ENCODE measurements around the gene PIN1.
"Not testable (repeated sequence)": the region's sequence is repeated elsewhere in the genome, so short reads cannot be mapped to it uniquely, and the experiment has no call there.

Gene PIN1

DNA sequence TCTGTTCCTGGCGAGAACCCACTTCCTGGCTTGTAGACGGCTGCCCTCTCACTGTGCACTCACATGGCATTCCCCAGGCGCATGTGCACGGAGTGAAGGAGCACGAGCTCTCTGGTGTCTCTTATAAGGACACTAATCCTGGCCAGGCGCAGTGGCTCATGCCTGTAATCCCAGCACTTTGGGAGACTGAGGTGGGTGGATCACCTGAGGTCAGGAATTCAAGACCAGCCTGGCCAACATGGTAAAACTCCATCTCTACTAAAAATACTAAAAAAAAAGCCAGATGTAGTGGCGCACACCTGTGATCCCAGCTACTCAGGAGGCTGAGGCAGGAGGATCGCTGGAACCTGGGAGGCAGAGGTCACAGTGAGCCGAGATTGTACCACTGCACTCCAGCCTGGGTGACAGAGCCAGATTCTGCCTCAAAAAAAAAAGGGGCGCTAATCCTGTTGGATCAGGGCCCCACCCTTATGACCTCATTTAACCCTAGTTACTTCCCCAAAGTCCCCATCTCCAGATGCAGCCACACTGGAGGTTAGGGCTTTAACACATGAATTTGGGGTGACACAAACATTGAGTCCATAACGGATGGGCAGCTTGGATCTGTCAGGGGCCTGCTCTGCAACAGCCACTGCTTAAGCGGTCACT, 8.6 kb downstream of the PIN1 start:
- not testable (repeated sequence) for DNase-seq (ENCODE audit: low read depth); H3K27me3 ChIP-seq (replicated peaks; ENCODE audit: control insufficient read depth, insufficient read depth, low read length); H3K4me3 ChIP-seq (ENCODE audit: low read length); H3K9ac ChIP-seq (ENCODE audit: low read length); H3K9me3 ChIP-seq (ENCODE audit: control insufficient read depth, low read length)
- Histone ChIP-seq H3K36me3 (ENCODE audit: control insufficient read depth, insufficient read depth, low read length, severe bottlenecking) (peaks cover 46% of the 10 kb centered on the region), H3K4me1 (ENCODE audit: control insufficient read depth, insufficient read depth, low read length) (peaks cover 21% of the 10 kb centered on the region)

DNA sequence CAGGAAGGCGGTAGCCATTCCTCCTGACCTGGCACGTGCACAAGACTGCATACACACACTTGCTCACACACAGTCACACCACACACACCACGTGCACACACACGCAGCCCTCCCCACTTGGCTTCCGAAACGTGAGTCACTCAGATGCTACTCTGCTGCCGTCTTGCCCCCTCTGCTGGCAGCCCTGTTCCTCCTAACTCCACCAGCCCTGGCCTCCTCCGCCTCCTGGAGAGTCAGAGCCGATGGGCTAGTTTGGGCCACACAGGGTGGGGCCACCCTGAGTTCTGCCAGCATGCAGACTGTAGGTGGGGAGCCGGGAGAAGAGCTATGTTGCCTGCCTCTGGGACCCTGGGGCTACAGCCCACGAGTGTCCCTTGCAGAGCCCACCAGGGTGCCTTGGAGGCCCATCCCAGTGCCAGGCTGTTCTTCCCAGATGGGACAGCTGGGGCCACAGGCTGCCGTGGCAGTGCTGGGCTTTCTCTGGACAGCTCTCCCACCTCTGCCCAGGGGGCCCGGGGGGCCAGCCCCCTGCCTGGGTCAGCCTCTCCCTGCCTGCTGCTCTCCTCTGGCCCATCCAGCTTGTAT, 12.1 kb downstream of the PIN1 start:
- DNase-seq (ENCODE audit: low read depth): peak; percentile 80
- Histone ChIP-seq H3K4me3 (ENCODE audit: low read length) (no peak overlapping the region), H3K27me3 (replicated peaks; ENCODE audit: control insufficient read depth, insufficient read depth, low read length) (no peaks in the 10 kb centered on the region), H3K9ac (ENCODE audit: low read length) (peak overlapping the region; percentile 61), H3K36me3 (ENCODE audit: control insufficient read depth, insufficient read depth, low read length, severe bottlenecking) (peaks cover 15% of the 10 kb centered on the region), H3K4me1 (ENCODE audit: control insufficient read depth, insufficient read depth, low read length) (peaks cover 16% of the 10 kb centered on the region), H3K9me3 (ENCODE audit: control insufficient read depth, low read length) (no peaks in the 10 kb centered on the region)

DNA sequence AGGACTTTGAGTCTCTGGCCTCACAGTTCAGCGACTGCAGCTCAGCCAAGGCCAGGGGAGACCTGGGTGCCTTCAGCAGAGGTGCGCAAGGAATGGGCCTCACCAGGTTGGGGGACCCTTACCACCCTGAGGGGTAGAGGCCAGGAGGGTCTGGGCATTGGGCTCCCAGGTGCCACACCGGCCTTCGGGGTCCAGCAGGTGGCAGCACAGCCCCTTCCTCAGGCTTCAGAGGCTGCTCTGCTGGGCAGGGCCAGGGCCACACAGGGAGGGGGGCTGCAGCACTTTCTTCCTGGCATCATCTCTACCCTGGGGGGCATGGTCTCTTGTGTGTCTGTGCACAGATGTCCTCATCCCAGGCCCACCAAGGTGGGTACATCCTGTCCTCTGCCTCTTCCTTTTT, 12.9 kb downstream of the PIN1 start:
- no peak overlapping the region for H3K4me3 ChIP-seq (ENCODE audit: low read length)
- peak; percentile 10 for DNase-seq (ENCODE audit: low read depth)
- no peaks in the 10 kb centered on the region for H3K27me3 ChIP-seq (replicated peaks; ENCODE audit: control insufficient read depth, insufficient read depth, low read length)
- H3K4me1 ChIP-seq (ENCODE audit: control insufficient read depth, insufficient read depth, low read length): peaks cover 12% of the 10 kb centered on the region
- H3K9ac ChIP-seq (ENCODE audit: low read length): no peak overlapping the region
- peaks cover 15% of the 10 kb centered on the region for H3K36me3 ChIP-seq (ENCODE audit: control insufficient read depth, insufficient read depth, low read length, severe bottlenecking)
- no peaks in the 10 kb centered on the region for H3K9me3 ChIP-seq (ENCODE audit: control insufficient read depth, low read length)

DNA sequence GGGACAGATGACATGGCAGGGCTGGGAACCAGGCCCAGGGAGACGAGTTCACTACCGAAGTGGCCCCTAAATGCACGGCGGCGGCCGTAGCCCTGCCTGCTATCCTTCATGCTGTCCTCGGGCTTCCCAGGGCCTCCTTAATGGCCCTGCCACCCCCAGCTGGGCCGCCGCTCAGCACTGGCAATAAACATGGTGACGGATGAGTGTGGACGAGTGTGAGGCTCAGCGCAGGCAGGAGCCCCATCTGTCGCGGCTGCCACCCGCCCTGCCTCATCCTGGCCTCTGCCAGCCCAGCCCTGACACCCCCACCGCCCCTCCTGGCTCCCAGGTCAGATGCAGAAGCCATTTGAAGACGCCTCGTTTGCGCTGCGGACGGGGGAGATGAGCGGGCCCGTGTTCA, 13.6 kb downstream of the PIN1 start:
- H3K36me3 ChIP-seq (ENCODE audit: control insufficient read depth, insufficient read depth, low read length, severe bottlenecking): peaks cover 9% of the 10 kb centered on the region
- no peaks in the 10 kb centered on the region for H3K9me3 ChIP-seq (ENCODE audit: control insufficient read depth, low read length)
- peaks cover 16% of the 10 kb centered on the region for H3K4me1 ChIP-seq (ENCODE audit: control insufficient read depth, insufficient read depth, low read length)
- no peak overlapping the region for H3K9ac ChIP-seq (ENCODE audit: low read length)
- no peaks in the 10 kb centered on the region for H3K27me3 ChIP-seq (replicated peaks; ENCODE audit: control insufficient read depth, insufficient read depth, low read length)
- H3K4me3 ChIP-seq (ENCODE audit: low read length): no peak overlapping the region
- no peak for DNase-seq (ENCODE audit: low read depth)

- Histone ChIP-seq H3K9ac (ENCODE audit: low read length) (no peak overlapping the region), H3K4me3 (ENCODE audit: low read length) (no peak overlapping the region), H3K36me3 (ENCODE audit: control insufficient read depth, insufficient read depth, low read length, severe bottlenecking) (peaks cover 3% of the 10 kb centered on the region), H3K4me1 (ENCODE audit: control insufficient read depth, insufficient read depth, low read length) (peaks cover 16% of the 10 kb centered on the region), H3K27me3 (replicated peaks; ENCODE audit: control insufficient read depth, insufficient read depth, low read length) (no peaks in the 10 kb centered on the region), H3K9me3 (ENCODE audit: control insufficient read depth, low read length) (no peaks in the 10 kb centered on the region)
- DNase-seq (ENCODE audit: low read depth): no peak
Observed at GRCh38 chr19:9849791-9850190, 14.7 kb downstream of the PIN1 start.

DNA sequence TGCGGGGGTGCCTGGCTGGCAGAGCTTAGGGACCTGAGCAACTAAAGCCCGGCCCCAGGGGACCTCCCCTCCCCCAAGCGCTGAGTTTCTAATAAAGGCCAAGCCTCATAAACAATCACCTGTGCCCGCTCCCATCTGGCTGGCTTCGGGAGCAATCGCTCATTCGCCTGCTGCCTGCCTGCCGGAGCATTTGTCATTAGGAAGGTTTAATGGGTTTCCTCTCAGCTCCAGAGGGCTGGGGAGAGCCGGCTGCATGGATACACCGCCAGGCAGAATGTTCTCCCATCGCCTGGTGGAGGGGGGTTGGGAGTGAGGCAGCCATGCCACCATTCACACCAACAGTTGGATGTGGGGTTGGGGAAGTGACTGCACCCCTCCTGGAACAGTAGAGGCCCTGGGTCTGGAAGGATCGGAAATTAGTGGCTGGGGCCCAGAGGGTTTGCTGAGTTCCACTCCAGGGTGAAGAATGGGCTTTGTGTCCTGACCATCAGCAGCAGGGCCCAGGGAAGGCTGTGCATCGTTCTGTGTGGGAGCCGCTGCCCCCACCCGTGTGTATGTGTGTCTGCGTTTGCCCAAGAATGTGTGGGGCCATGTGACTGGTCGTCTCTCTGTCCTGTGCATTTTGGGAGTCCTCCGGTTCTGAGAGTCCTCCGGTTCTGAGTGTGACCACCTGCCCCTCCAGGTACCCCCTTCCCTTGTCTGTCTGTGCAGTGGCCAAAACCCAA, 15.3 kb downstream of the PIN1 start:
- no peak overlapping the region for H3K9ac ChIP-seq (ENCODE audit: low read length)
- no peaks in the 10 kb centered on the region for H3K9me3 ChIP-seq (ENCODE audit: control insufficient read depth, low read length)
- no peaks in the 10 kb centered on the region for H3K27me3 ChIP-seq (replicated peaks; ENCODE audit: control insufficient read depth, insufficient read depth, low read length)
- peaks cover 16% of the 10 kb centered on the region for H3K4me1 ChIP-seq (ENCODE audit: control insufficient read depth, insufficient read depth, low read length)
- no peak overlapping the region for H3K4me3 ChIP-seq (ENCODE audit: low read length)
- H3K36me3 ChIP-seq (ENCODE audit: control insufficient read depth, insufficient read depth, low read length, severe bottlenecking): no peaks in the 10 kb centered on the region
- no peak for DNase-seq (ENCODE audit: low read depth)

DNA sequence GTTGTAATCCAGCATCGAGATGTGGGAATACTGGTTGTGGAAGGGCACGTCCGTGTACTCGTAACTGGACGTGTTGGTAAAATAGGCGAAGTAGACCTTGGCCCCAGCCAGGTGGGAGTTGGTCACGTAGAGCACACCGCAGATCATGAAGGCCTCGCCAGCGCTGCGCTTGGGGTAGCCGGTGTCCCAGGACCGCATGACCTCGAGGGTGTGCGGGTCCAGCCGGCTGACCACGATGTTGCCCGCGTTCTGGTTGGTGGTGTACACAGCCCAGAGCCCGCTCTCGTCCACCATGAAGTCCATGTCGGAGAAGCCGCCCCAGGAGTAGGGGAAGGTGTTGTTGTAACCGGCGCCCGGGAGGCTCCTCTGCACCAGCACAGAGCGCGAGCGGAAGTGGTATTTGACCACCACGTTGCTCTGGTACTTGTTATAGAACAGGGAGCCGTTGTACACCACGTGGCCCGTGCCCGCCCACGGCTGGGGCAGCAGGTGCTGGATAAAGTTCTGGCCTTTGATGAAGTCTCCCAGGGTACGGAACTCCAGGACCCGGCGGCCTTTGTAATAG, 19.2 kb downstream of the PIN1 start:
- DNase-seq (ENCODE audit: low read depth): no peak
- no peaks in the 10 kb centered on the region for H3K9me3 ChIP-seq (ENCODE audit: control insufficient read depth, low read length)
- H3K9ac ChIP-seq (ENCODE audit: low read length): no peak overlapping the region
- H3K4me1 ChIP-seq (ENCODE audit: control insufficient read depth, insufficient read depth, low read length): peaks cover 4% of the 10 kb centered on the region
- H3K36me3 ChIP-seq (ENCODE audit: control insufficient read depth, insufficient read depth, low read length, severe bottlenecking): peaks cover 15% of the 10 kb centered on the region
- no peak overlapping the region for H3K4me3 ChIP-seq (ENCODE audit: low read length)
- H3K27me3 ChIP-seq (replicated peaks; ENCODE audit: control insufficient read depth, insufficient read depth, low read length): no peaks in the 10 kb centered on the region

GRCh38 chr19:9856609-9857008, 21.5 kb downstream of the PIN1 start:
- Histone ChIP-seq H3K4me3 (ENCODE audit: low read length) (no peak overlapping the region), H3K4me1 (ENCODE audit: control insufficient read depth, insufficient read depth, low read length) (peaks cover 4% of the 10 kb centered on the region), H3K9ac (ENCODE audit: low read length) (no peak overlapping the region), H3K36me3 (ENCODE audit: control insufficient read depth, insufficient read depth, low read length, severe bottlenecking) (peaks cover 15% of the 10 kb centered on the region), H3K27me3 (replicated peaks; ENCODE audit: control insufficient read depth, insufficient read depth, low read length) (no peaks in the 10 kb centered on the region), H3K9me3 (ENCODE audit: control insufficient read depth, low read length) (no peaks in the 10 kb centered on the region)
- DNase-seq (ENCODE audit: low read depth): no peak

GRCh38 chr19:9857076-9857721, 22.1 kb downstream of the PIN1 start:
- H3K36me3 ChIP-seq (ENCODE audit: control insufficient read depth, insufficient read depth, low read length, severe bottlenecking): peaks cover 15% of the 10 kb centered on the region
- H3K9ac ChIP-seq (ENCODE audit: low read length): no peak overlapping the region
- peaks cover 4% of the 10 kb centered on the region for H3K4me1 ChIP-seq (ENCODE audit: control insufficient read depth, insufficient read depth, low read length)
- no peak for DNase-seq (ENCODE audit: low read depth)
- H3K27me3 ChIP-seq (replicated peaks; ENCODE audit: control insufficient read depth, insufficient read depth, low read length): no peaks in the 10 kb centered on the region
- no peaks in the 10 kb centered on the region for H3K9me3 ChIP-seq (ENCODE audit: control insufficient read depth, low read length)
- H3K4me3 ChIP-seq (ENCODE audit: low read length): no peak overlapping the region

GRCh38 chr19:9857920-9858746, 23.0 kb downstream of the PIN1 start:
- Histone ChIP-seq H3K36me3 (ENCODE audit: control insufficient read depth, insufficient read depth, low read length, severe bottlenecking) (peaks cover 15% of the 10 kb centered on the region), H3K4me1 (ENCODE audit: control insufficient read depth, insufficient read depth, low read length) (peaks cover 4% of the 10 kb centered on the region), H3K27me3 (replicated peaks; ENCODE audit: control insufficient read depth, insufficient read depth, low read length) (no peaks in the 10 kb centered on the region), H3K9ac (ENCODE audit: low read length) (no peak overlapping the region), H3K4me3 (ENCODE audit: low read length) (no peak overlapping the region), H3K9me3 (ENCODE audit: control insufficient read depth, low read length) (no peaks in the 10 kb centered on the region)
- DNase-seq (ENCODE audit: low read depth): no peak

Measured in adipocyte (in vitro differentiated cells).